Endothelial cell of umbilical vein (primary cell): ENCODE measurements around the gene CACNA1C. TPM values are rescaled to one million over a fixed set of nuclear protein-coding genes. Genes with fewer than 3 reads are reported as not detected.

Experiments
- BruUV-seq: library from RNA; stranded (reverse); fragments of 400-500 nt; replicated peaks from 2 replicates; lab custom pipeline; 2021; lab: Mats Ljungman, UMichigan
- CTCF ChIA-PET: fragments of 300-600, 350-600 bp; sonication (Branson Sonifier 250); formaldehyde crosslinking; loops from one replicate; lab custom pipeline; 2021; ENCODE audit warnings: antibody characterized with exemption, inconsistent platforms; lab: Charles Lee
- POLR2A ChIA-PET: fragments of 300-600, 350-600 bp; sonication (Branson Sonifier 250); formaldehyde crosslinking; loops from one replicate; lab custom pipeline; 2021; ENCODE audit warnings: antibody characterized with exemption, inconsistent platforms; lab: Charles Lee
- DNase-seq: peaks from one replicate; pipeline ENCODE4 v3.0.0-alpha.2; 2011; ENCODE audit warnings: low read depth, low spot score
- FAIRE-seq: peaks from 2 replicates; lab custom pipeline; 2011; peaks lifted over from hg19 to GRCh38; lab: Jason Lieb, UNC
- H2AFZ ChIP-seq: 2 replicates; pipeline ENCODE4 v1.6.0; 2012; ENCODE audit warnings: low read depth, low read length, control low read depth, inconsistent platforms
- H3K27ac ChIP-seq: 2 replicates; pipeline ENCODE4 v1.5.1; 2011; ENCODE audit warnings: low read depth, mild to moderate bottlenecking, control low read depth, low read length, moderate library complexity; ENCODE audit not compliant: insufficient read depth
- H3K27me3 ChIP-seq, 2 experiments: 2 replicates each; pipeline versions ENCODE4 v1.6.0 to v1.6.1; 2011; ENCODE audit warnings: low read length in 2 of 2, mixed read lengths in 1 of 2; ENCODE audit not compliant: control insufficient read depth in 2 of 2, insufficient read depth in 2 of 2
- H3K36me3 ChIP-seq, 2 experiments: 2 replicates in 1 of 2; 3 replicates in 1 of 2; pipeline ENCODE4 v1.5.1; 2011; ENCODE audit warnings: low read length in 2 of 2, mild to moderate bottlenecking in 1 of 2, moderate library complexity in 1 of 2; ENCODE audit not compliant: control insufficient read depth in 2 of 2, insufficient read depth in 2 of 2; ENCODE audit errors: extremely low read depth in 1 of 2
- H3K4me1 ChIP-seq: 3 replicates; pipeline ENCODE4 v1.5.1; 2011; ENCODE audit warnings: mild to moderate bottlenecking, low read length; ENCODE audit not compliant: control insufficient read depth, insufficient read depth; ENCODE audit errors: extremely low read depth
- H3K4me2 ChIP-seq: 2 replicates; pipeline ENCODE4 v1.6.1; 2011; ENCODE audit warnings: low read length, control low read depth, mixed read lengths; ENCODE audit not compliant: insufficient read depth
- H3K4me3 ChIP-seq, 3 experiments: fragments of 200-600 bp in 1 of 3; sonication (generic), shearing (Covaris generic) in 1 of 3; replicated peaks in 1 of 3; 2 replicates each; pipeline ENCODE4 v1.5.1; 2011 to 2016; ENCODE audit warnings: control low read depth in 3 of 3, low read length in 3 of 3, mild to moderate bottlenecking in 2 of 3, inconsistent platforms in 1 of 3, low read depth in 1 of 3, moderate library complexity in 1 of 3; ENCODE audit not compliant: insufficient read depth in 1 of 3
- H3K79me2 ChIP-seq: 2 replicates; pipeline ENCODE4 v1.6.0; 2012; ENCODE audit warnings: low read length, inconsistent platforms; ENCODE audit not compliant: control insufficient read depth, insufficient read depth
- H3K9ac ChIP-seq: replicated peaks from 2 replicates; pipeline ENCODE3; 2011; ENCODE audit warnings: low read length, control low read depth; ENCODE audit not compliant: insufficient read depth; ENCODE audit errors: extremely low read depth
- H3K9me1 ChIP-seq: replicated peaks from 3 replicates; pipeline ENCODE4 v1.6.0; 2011; ENCODE audit warnings: mild to moderate bottlenecking, low read length; ENCODE audit not compliant: control insufficient read depth, insufficient read depth; ENCODE audit errors: extremely low read depth
- H3K9me3 ChIP-seq: replicated peaks from 2 replicates; pipeline ENCODE4 v1.5.1; 2012; ENCODE audit warnings: low read length, inconsistent platforms; ENCODE audit not compliant: control insufficient read depth, insufficient read depth
- H4K20me1 ChIP-seq: replicated peaks from 2 replicates; pipeline ENCODE3; 2011; ENCODE audit warnings: mild to moderate bottlenecking, low read length; ENCODE audit not compliant: control insufficient read depth, insufficient read depth; ENCODE audit errors: extremely low read depth
- EZH2 ChIP-seq: IDR thresholded peaks from 2 replicates; pipeline ENCODE4 v1.6.1; 2012; ENCODE audit warnings: borderline replicate concordance, low read depth, mild to moderate bottlenecking, moderate library complexity, low read length, inconsistent platforms; ENCODE audit not compliant: severe bottlenecking
- FOS ChIP-seq: IDR thresholded peaks from 2 replicates; pipeline ENCODE4 v1.6.1; 2011; ENCODE audit warnings: mild to moderate bottlenecking, low read length, moderate library complexity, borderline replicate concordance; ENCODE audit not compliant: insufficient read depth
- GATA2 ChIP-seq: IDR thresholded peaks from 2 replicates; pipeline ENCODE4 v1.7.0; 2011; ENCODE audit warnings: low read depth, mild to moderate bottlenecking, moderate library complexity, mixed read lengths, low read length; ENCODE audit not compliant: insufficient read length, insufficient read depth
- JUN ChIP-seq: IDR thresholded peaks from 2 replicates; pipeline ENCODE4 v1.6.1; 2011; ENCODE audit warnings: borderline replicate concordance, low read depth; ENCODE audit not compliant: insufficient read length, insufficient read depth
- MYC ChIP-seq: IDR thresholded peaks from one replicate; pipeline ENCODE4 v1.6.1; 2011; ENCODE audit warnings: mild to moderate bottlenecking, low read depth, low read length
- POLR2A ChIP-seq: IDR thresholded peaks from 2 replicates; pipeline ENCODE4 v1.6.1; 2012; ENCODE audit warnings: low read depth, mild to moderate bottlenecking, control low read depth, low read length
- POLR2AphosphoS5 ChIP-seq: IDR thresholded peaks from 2 replicates; pipeline ENCODE4 v1.6.1; 2012; ENCODE audit warnings: low read depth, mild to moderate bottlenecking, control low read depth, low read length, moderate library complexity; ENCODE audit not compliant: insufficient read depth
- dilution Hi-C: fragments of 300-500 bp; cut with MboI; formaldehyde crosslinking; loops from one replicate; pipeline ENCODE4 v1.15.0; 2019; ENCODE audit warnings: low sequenced_read_pairs; ENCODE audit not compliant: extremely low pct_ligation_motif_present
- intact Hi-C: fragments of 100-400 bp; cut with micrococcal nuclease; formaldehyde crosslinking; loops from one replicate; pipeline ENCODE4 v1.10.0; 2022
- polyA plus RNA-seq, 4 experiments: library from polyadenylated mRNA; depleted of rRNA in 3 of 4; stranded (reverse) in 3 of 4; unstranded in 1 of 4; fragments of >200 nt; gene quantifications; 2 replicates each; pipeline versions ENCODE4 v1.2.1 to v1.2.3, GENCODE V29; 2011 to 2012; ENCODE audit warnings: missing spikeins in 1 of 4
- total RNA-seq: library from RNA; stranded (reverse); gene quantifications from 2 replicates; pipeline ENCODE4 v1.2.3, GENCODE V29; 2021
- TF ChIP-seq, protein P1 (sequence below): IDR thresholded peaks from 2 replicates; pipeline ENCODE4 v1.6.1; 2011; ENCODE audit not compliant: insufficient read depth, insufficient read length
- TF ChIP-seq, protein P2 (sequence below), 2 donors: IDR thresholded peaks; 1 replicate in 1 of 2; 2 replicates in 1 of 2; pipeline ENCODE4 v1.5.1; 2011; ENCODE audit warnings: low read length in 2 of 2, mild to moderate bottlenecking in 2 of 2, moderate library complexity in 2 of 2, control low read depth in 1 of 2, inconsistent platforms in 1 of 2, low read depth in 1 of 2; ENCODE audit not compliant: insufficient read depth in 1 of 2; ENCODE audit errors: extremely low read depth in 1 of 2

The CACNA1C gene
- total and polyA plus RNA-seq, 2 donors (not counting 3 experiments of a cell fraction or from before 2014, with no cell fraction given): not detected

DNA sequence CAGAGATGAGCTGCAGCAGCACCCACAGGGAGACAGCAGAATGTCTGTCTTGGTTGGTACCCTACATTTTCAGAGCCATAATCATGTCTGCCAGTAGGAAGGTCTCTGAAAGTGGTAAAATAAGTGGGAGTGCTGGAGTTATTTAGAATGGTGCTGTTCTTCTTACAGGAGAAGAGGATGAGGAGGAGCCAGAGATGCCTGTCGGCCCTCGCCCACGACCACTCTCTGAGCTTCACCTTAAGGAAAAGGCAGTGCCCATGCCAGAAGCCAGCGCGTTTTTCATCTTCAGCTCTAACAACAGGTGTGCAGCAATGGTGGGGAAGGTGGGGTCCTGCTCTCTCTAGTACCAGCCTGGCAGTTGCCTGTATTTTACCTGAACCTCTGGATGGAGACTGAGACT lies 540.3 kb downstream of the CACNA1C start:
- H3K9me3 ChIP-seq: no peaks in the 10 kb centered on the region
- no peaks in the 10 kb centered on the region for H3K79me2 ChIP-seq
- TF ChIP-seq MYC (no peak), FOS (no peak), EZH2 (no peak), POLR2AphosphoS5 (no peak), GATA2 (no peak), JUN (no peak), POLR2A (no peak)
- TF ChIP-seq, protein P1, sequence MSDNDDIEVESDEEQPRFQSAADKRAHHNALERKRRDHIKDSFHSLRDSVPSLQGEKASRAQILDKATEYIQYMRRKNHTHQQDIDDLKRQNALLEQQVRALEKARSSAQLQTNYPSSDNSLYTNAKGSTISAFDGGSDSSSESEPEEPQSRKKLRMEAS: no peak
- TF ChIP-seq, protein P2, sequence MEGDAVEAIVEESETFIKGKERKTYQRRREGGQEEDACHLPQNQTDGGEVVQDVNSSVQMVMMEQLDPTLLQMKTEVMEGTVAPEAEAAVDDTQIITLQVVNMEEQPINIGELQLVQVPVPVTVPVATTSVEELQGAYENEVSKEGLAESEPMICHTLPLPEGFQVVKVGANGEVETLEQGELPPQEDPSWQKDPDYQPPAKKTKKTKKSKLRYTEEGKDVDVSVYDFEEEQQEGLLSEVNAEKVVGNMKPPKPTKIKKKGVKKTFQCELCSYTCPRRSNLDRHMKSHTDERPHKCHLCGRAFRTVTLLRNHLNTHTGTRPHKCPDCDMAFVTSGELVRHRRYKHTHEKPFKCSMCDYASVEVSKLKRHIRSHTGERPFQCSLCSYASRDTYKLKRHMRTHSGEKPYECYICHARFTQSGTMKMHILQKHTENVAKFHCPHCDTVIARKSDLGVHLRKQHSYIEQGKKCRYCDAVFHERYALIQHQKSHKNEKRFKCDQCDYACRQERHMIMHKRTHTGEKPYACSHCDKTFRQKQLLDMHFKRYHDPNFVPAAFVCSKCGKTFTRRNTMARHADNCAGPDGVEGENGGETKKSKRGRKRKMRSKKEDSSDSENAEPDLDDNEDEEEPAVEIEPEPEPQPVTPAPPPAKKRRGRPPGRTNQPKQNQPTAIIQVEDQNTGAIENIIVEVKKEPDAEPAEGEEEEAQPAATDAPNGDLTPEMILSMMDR (IDR thresholded peaks at IDR 0.05; ENCODE audit: extremely low read depth in 1 of 2, insufficient read depth in 1 of 2, low read depth in 1 of 2, low read length in 2 of 2): no peak
- no peaks in the 10 kb centered on the region for H3K9me1 ChIP-seq
- H3K27me3 ChIP-seq: no peaks in the 10 kb centered on the region
- no peaks in the 10 kb centered on the region for H3K4me1 ChIP-seq
- no peak overlapping the region for H3K4me2 ChIP-seq
- FAIRE-seq (no peak), DNase-seq (no peak)
- dilution Hi-C loops: no loop called here
- CTCF ChIA-PET: interaction anchor here (0.9 kb wide), 1 partner anchor 12 kb away, joined by 3 read pairs; no protein-coding TSS in a partner anchor
- H2AFZ ChIP-seq: no peak overlapping the region
- H3K27ac ChIP-seq: no peak overlapping the region
- H3K4me3 ChIP-seq: no peak overlapping the region
- no TSS peak for BruUV-seq
- no peak overlapping the region for H3K9ac ChIP-seq
- intact Hi-C loops: no loop called here
- no peaks in the 10 kb centered on the region for H4K20me1 ChIP-seq
- H3K36me3 ChIP-seq: no peaks in the 10 kb centered on the region
- POLR2A ChIA-PET: no interaction called here
